ENCODE data around the gene AP1S1. TPM values are rescaled to one million over a fixed set of nuclear protein-coding genes. Genes with fewer than 3 reads are reported as not detected.
"Not testable (repeated sequence)": the region's sequence is repeated elsewhere in the genome, so short reads cannot be mapped to it uniquely, and the experiment has no call there.

Gene AP1S1
- total RNA-seq, 3 donors from 2014 or later: 29.6 to 55.7 (median 44.6) TPM

DNA sequence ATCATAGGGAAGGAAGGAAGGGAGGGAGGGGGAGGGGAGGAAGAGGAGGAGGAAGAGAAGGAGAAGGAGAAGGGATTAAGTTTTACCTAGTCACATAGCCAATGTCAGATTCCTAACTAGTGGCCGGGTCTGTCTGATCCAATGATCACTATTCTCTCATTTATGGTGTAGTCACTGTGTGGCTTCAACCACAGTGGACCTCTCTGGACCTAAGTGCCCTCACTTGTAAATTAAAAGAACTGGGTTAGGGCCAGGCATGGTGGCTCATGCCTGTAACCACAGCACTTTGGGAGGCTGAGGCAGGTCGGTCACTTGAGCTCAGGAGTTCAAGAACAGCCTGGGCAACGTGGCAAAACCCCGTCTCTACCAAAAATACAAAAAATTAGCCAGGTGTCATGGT lies 34.0 kb upstream of the AP1S1 start:
- no peaks in the 10 kb centered on the region for H3K36me3 ChIP-seq
- no peaks in the 10 kb centered on the region for H3K27me3 ChIP-seq
- no peak for DNase-seq (ENCODE audit: low spot score in 2 of 2)
- no peak overlapping the region for H3K4me3 ChIP-seq
- TF ChIP-seq POLR2AphosphoS5 (IDR thresholded peaks at IDR 0.05) (no peak), POLR2A (IDR thresholded peaks at IDR 0.05) (no peak)
- intact Hi-C loops (cut with DNase I; ENCODE audit: low total_unique reads): no loop called here
- H3K27ac ChIP-seq: no peak overlapping the region
- no peaks in the 10 kb centered on the region for H3K9me3 ChIP-seq
- no peaks in the 10 kb centered on the region for H3K4me1 ChIP-seq

- DNase-seq (ENCODE audit: low spot score in 2 of 2); H3K9me3 ChIP-seq; intact Hi-C loops (cut with DNase I; ENCODE audit: low total_unique reads); H3K4me1 ChIP-seq; H3K27me3 ChIP-seq; H3K36me3 ChIP-seq: not testable (repeated sequence)
- Histone ChIP-seq H3K4me3 (peak overlapping the region; percentile 29 to 62 (median 41)), H3K27ac (peak overlapping the region; percentile 69 to 90)
Measured at GRCh38 chr7:101121631-101121990, 32.7 kb upstream of the AP1S1 start.

DNA sequence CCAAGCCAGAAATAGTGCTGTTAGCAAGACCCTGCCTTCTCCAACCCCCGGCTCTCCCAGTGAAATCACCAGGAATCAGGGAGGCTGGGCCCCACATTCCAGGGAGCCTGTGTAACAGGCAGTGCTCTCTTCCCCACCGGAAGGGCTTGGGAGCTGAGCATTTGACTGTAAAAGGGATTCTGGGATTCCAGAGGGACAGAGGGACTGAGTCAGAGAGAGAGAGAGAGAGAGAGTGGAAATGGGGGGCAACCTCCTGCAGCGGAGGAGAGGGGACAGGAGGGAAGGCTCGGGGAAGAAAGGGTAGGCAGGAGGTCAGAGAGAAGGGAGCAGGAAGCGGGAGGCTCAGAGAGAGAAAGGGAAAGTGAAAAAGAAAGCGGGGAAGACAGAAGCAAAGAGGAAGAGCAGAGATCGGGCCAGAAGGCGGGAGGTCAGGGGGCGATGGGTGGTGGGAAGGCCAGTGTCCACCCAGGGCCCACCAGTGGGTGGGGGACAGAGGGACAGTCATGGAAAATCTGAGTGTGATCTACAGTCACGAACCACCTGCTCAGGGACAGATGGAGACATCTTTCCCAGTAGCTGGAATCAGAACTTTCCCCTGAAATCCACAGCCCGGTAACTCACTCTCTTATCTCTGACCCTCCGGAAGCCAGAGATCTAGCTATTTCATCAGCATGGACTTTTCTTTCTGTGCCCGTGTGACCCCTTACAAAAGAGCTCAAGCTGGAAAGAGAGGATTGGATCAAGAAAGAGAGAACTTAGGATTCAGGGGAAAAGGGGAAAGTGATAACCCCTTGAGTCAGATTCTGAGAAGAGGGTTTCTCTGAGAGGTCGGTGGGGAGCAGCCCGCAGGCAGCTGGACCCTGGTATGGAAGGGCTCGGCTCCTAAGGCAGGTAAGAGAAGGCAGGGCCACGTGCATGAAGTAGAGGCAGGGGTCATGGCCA lies 32.0 kb upstream of the AP1S1 start:
- Histone ChIP-seq H3K4me3 (peak overlapping the region; percentile 29 to 62 (median 41)), H3K36me3 (no peaks in the 10 kb centered on the region), H3K9me3 (no peaks in the 10 kb centered on the region), H3K4me1 (no peaks in the 10 kb centered on the region), H3K27ac (peak overlapping the region; percentile 69 to 90), H3K27me3 (no peaks in the 10 kb centered on the region)
- DNase-seq (ENCODE audit: low spot score in 2 of 2): peak in 1 of 2 donors; percentile 42
- TF ChIP-seq POLR2A (IDR thresholded peaks at IDR 0.05) (no peak), POLR2AphosphoS5 (IDR thresholded peaks at IDR 0.05) (peak; percentile 29 to 43 (median 29))
- intact Hi-C loops (cut with DNase I; ENCODE audit: low total_unique reads): no loop called here

DNA sequence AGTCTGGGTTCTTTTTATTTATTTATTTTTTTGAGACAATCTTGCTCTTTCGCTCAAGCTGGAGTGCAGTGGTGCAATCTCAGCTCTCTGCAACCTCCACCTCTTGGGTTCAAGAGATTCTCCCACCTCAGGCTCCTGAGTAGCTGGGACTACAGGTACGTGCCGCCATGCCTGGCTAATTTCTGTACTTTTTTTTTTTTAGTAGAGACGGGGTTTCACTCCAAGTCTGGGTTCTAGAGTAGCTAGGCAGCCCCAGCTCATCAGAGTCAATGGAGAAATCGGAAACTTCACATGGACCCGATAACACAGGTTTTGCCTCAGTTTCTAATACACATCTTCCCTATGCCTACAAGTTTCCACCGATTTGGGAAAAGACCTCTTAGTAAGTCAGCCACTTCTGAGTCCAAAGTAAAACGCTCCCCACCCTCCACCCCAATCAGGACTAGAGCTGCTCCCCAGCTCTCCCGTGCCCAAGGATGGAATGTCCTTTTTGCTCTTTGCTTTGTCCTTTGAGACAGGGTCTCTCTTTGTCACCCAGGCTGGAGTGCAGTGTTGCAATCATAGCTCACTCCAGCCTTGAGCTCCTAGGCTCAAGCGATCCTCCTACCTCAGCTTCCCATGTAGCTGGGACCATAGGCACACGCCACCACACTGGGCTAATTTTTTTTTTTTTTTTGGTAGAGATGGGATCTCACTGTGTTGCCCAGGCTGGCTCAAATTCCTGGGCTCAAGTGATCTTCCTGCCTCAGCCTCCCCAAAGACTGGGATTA lies 31.2 kb upstream of the AP1S1 start:
- H3K4me3 ChIP-seq: no peak overlapping the region
- H3K27me3 ChIP-seq: no peaks in the 10 kb centered on the region
- peak overlapping the region; percentile 69 to 90 for H3K27ac ChIP-seq
- no peaks in the 10 kb centered on the region for H3K9me3 ChIP-seq
- intact Hi-C loops (cut with DNase I; ENCODE audit: low total_unique reads): no loop called here
- no peak for DNase-seq (ENCODE audit: low spot score in 2 of 2)
- no peaks in the 10 kb centered on the region for H3K36me3 ChIP-seq
- H3K4me1 ChIP-seq: no peaks in the 10 kb centered on the region
- no peak for TF ChIP-seq POLR2AphosphoS5 (IDR thresholded peaks at IDR 0.05)
- TF ChIP-seq POLR2A (IDR thresholded peaks at IDR 0.05): no peak
- no peak for TF ChIP-seq CTCF (IDR thresholded peaks at IDR 0.05)

DNA sequence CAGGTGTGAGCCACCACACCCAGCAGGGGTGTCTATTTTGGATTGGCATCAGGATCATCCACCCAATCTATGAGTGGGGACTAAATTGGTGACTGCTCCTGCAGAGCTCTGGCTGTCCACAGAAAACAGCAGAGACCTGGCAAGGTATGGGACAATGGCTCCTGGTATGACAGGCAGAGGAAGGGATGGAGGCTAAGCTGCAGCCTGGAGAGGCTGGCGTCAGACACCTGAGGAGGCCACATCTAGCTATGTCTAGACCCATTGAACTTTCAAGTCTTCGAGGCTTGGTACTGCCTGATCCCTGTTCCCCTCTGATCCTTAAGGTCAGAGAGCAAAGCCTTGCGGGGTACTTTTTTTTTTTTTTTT lies 30.6 kb upstream of the AP1S1 start:
- no peaks in the 10 kb centered on the region for H3K4me1 ChIP-seq
- H3K4me3 ChIP-seq: no peak overlapping the region
- intact Hi-C loops (cut with DNase I; ENCODE audit: low total_unique reads): no loop called here
- H3K36me3 ChIP-seq: no peaks in the 10 kb centered on the region
- no peaks in the 10 kb centered on the region for H3K27me3 ChIP-seq
- no peak overlapping the region for H3K27ac ChIP-seq
- no peak for TF ChIP-seq POLR2A (IDR thresholded peaks at IDR 0.05)
- TF ChIP-seq CTCF (IDR thresholded peaks at IDR 0.05): no peak
- TF ChIP-seq POLR2AphosphoS5 (IDR thresholded peaks at IDR 0.05): no peak
- DNase-seq (ENCODE audit: low spot score in 2 of 2): no peak
- H3K9me3 ChIP-seq: no peaks in the 10 kb centered on the region

- Histone ChIP-seq H3K36me3 (no peaks in the 10 kb centered on the region), H3K27me3 (no peaks in the 10 kb centered on the region), H3K4me3 (no peak overlapping the region), H3K9me3 (no peaks in the 10 kb centered on the region), H3K27ac (peak overlapping the region in 1 of 2 donors; percentile 64), H3K4me1 (no peaks in the 10 kb centered on the region)
- TF ChIP-seq CTCF (IDR thresholded peaks at IDR 0.05): no peak
- TF ChIP-seq POLR2AphosphoS5 (IDR thresholded peaks at IDR 0.05): no peak
- TF ChIP-seq POLR2A (IDR thresholded peaks at IDR 0.05): no peak
- no peak for DNase-seq (ENCODE audit: low spot score in 2 of 2)
- intact Hi-C loops (cut with DNase I; ENCODE audit: low total_unique reads): no loop called here
Measured at GRCh38 chr7:101124376-101125056, 29.8 kb upstream of the AP1S1 start.

All from breast epithelium (tissue), 4 donors.